Esophagus (tissue), 2 donors: Measurements from ENCODE around the gene CD68. TPM values are rescaled to one million over a fixed set of nuclear protein-coding genes. Genes with fewer than 3 reads are reported as not detected.

ENCODE experiments used
- H3K27ac ChIP-seq, 2 donors: one replicate each; pipeline ENCODE4 v1.5.1; 2013; ENCODE audit warnings: low read depth in 2 of 2, mild to moderate bottlenecking in 2 of 2, inconsistent platforms in 1 of 2, low read length in 1 of 2, moderate library complexity in 1 of 2
- H3K27me3 ChIP-seq, 2 donors: one replicate each; pipeline ENCODE4 v1.6.1; 2013; ENCODE audit warnings: low read length in 2 of 2, control low read depth in 1 of 2, mild to moderate bottlenecking in 1 of 2; ENCODE audit not compliant: insufficient read depth in 2 of 2, control insufficient read depth in 1 of 2
- H3K36me3 ChIP-seq, 2 donors: one replicate each; pipeline ENCODE4 v1.6.1; 2013; ENCODE audit warnings: low read length in 1 of 2; ENCODE audit not compliant: control insufficient read depth in 2 of 2, insufficient read depth in 2 of 2
- H3K4me1 ChIP-seq, 2 donors: one replicate each; pipeline ENCODE4 v1.6.1; 2013; ENCODE audit warnings: low read length in 1 of 2; ENCODE audit not compliant: control insufficient read depth in 2 of 2, insufficient read depth in 2 of 2
- H3K4me3 ChIP-seq, 2 donors: one replicate each; pipeline ENCODE4 v1.5.1; 2013; ENCODE audit warnings: low read length in 2 of 2, mild to moderate bottlenecking in 2 of 2, low read depth in 1 of 2, moderate library complexity in 1 of 2
- H3K9me3 ChIP-seq, 2 donors: one replicate each; pipeline ENCODE4 v1.6.1; 2013; ENCODE audit warnings: mild to moderate bottlenecking in 2 of 2, low read depth in 1 of 2, low read length in 1 of 2, moderate library complexity in 1 of 2; ENCODE audit not compliant: control insufficient read depth in 2 of 2, insufficient read depth in 1 of 2
- WGBS, 2 donors: extraction: QIAGEN DNeasy Blood & Tissue Kit; methylation state at CpG; one replicate each; pipeline ENCODE4 v1.1.7; 2013; 5-methylcytosine and 5-hydroxymethylcytosine counted together
- polyA plus RNA-seq, 2 donors: library from polyadenylated mRNA; stranded (reverse); fragments of 200-250 nt; gene quantifications; one replicate each; pipeline ENCODE4 v1.2.3, GENCODE V29; 2013
- donor health status: healthy with polysubstance abuse.
- donor health status: Bipolar disorder and iron deficiency.

CD68 gene
- polyA plus RNA-seq, 2 donors = 30.5 to 62.4 TPM

DNA sequence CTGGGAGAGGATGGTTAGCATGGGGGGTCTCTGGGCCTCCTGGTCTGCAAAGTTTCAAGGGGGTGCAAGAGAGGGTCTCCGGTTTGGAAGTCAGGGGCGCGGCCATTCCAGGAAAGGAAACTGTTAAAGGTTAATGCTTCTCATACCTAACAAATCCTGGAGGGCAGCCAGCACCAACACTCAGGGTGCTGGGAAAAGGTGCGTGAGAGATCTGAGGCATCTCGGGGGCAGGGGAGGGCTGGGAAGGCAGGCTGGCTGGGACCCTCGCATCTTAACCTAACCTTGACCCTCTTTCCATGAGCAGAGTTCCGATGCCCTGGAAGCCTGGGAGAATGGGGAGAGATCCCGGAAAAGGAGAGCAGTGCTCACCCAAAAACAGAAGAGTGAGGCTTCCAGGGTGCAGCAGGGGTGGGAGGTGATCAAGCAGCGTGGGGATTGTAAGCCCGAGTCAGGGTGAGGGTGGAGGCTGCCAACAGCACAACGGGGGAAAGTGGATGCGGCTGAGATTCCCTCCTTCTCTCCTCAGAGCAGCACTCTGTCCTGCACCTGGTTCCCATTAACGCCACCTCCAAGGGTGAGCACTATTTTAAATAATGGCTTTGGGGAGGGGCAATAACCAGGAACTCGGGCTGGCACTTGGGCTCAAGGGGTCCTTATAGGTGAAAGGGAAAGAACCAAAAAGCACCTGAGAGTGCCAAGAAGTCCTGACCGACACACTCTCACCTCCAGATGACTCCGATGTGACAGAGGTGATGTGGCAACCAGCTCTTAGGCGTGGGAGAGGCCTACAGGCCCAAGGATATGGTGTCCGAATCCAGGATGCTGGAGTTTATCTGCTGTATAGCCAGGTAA lies 19.9 kb upstream of the CD68 start:
- no peak overlapping the region for H3K4me3 ChIP-seq
- H3K9me3 ChIP-seq = no peaks in the 10 kb centered on the region
- H3K4me1 ChIP-seq = peaks cover 8 to 24% of the 10 kb centered on the region in 2 donors
- H3K27ac ChIP-seq = peak overlapping the region; percentile 91 to 98
- H3K36me3 ChIP-seq = peaks cover 0 to 9% of the 10 kb centered on the region in 2 donors
- 48 to 58% methylated on average over 18 of the region's 18 CpGs for WGBS, 2 donors
- no peaks in the 10 kb centered on the region for H3K27me3 ChIP-seq

DNA sequence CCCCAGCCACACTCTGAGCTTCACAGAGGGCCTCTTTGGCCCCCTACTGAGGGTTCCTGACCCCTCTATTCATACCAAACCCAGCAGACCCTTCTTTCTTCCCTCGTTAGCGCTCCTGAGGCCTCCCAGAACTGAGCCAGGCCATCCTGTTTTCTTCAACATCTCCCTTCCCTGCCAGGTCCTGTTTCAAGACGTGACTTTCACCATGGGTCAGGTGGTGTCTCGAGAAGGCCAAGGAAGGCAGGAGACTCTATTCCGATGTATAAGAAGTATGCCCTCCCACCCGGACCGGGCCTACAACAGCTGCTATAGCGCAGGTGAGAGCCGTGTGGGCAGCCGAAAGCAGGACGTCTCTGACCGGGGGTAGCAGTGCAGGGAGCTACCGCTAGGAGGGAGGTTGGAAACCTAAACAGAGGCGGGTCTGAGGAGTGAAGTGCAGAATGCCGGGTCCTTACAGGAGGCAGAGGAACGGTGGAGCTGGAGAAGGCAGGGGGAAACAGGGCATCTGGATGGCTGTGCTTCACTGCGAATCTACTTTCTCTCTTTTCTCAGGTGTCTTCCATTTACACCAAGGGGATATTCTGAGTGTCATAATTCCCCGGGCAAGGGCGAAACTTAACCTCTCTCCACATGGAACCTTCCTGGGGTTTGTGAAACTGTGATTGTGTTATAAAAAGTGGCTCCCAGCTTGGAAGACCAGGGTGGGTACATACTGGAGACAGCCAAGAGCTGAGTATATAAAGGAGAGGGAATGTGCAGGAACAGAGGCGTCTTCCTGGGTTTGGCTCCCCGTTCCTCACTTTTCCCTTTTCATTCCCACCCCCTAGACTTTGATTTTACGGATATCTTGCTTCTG lies 19.0 kb upstream of the CD68 start:
- no peak overlapping the region for H3K4me3 ChIP-seq
- peaks cover 6 to 17% of the 10 kb centered on the region in 2 donors for H3K36me3 ChIP-seq
- peak overlapping the region; percentile 59 to 88 for H3K27ac ChIP-seq
- peaks cover 8 to 24% of the 10 kb centered on the region in 2 donors for H3K4me1 ChIP-seq
- WGBS, 2 donors = 27 to 30% methylated on average over 22 of the region's 22 CpGs
- no peaks in the 10 kb centered on the region for H3K27me3 ChIP-seq
- no peaks in the 10 kb centered on the region for H3K9me3 ChIP-seq

DNA sequence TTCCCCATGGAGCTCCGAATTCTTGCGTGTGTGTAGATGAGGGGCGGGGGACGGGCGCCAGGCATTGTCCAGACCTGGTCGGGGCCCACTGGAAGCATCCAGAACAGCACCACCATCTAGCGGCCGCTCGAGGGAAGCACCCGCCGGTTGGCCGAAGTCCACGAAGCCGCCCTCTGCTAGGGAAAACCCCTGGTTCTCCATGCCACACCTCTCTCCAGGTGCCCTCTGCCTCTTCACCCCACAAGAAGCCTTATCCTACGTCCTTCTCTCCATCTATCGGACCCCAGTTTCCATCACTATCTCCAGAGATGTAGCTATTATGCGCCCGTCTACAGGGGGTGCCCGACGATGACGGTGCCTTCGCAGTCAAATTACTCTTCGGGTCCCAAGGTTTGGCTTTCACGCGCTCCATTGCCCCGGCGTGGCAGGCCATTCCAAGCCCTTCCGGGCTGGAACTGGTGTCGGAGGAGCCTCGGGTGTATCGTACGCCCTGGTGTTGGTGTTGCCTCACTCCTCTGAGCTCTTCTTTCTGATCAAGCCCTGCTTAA lies 18.3 kb upstream of the CD68 start:
- H3K36me3 ChIP-seq = peaks cover 6 to 20% of the 10 kb centered on the region in 2 donors
- 0% methylated on average over 32 of the region's 32 CpGs for WGBS, 2 donors
- peaks cover 8 to 24% of the 10 kb centered on the region in 2 donors for H3K4me1 ChIP-seq
- peak overlapping the region; percentile 72 to 76 for H3K4me3 ChIP-seq
- peak overlapping the region; percentile 88 to 94 for H3K27ac ChIP-seq
- no peaks in the 10 kb centered on the region for H3K9me3 ChIP-seq
- H3K27me3 ChIP-seq = no peaks in the 10 kb centered on the region

DNA sequence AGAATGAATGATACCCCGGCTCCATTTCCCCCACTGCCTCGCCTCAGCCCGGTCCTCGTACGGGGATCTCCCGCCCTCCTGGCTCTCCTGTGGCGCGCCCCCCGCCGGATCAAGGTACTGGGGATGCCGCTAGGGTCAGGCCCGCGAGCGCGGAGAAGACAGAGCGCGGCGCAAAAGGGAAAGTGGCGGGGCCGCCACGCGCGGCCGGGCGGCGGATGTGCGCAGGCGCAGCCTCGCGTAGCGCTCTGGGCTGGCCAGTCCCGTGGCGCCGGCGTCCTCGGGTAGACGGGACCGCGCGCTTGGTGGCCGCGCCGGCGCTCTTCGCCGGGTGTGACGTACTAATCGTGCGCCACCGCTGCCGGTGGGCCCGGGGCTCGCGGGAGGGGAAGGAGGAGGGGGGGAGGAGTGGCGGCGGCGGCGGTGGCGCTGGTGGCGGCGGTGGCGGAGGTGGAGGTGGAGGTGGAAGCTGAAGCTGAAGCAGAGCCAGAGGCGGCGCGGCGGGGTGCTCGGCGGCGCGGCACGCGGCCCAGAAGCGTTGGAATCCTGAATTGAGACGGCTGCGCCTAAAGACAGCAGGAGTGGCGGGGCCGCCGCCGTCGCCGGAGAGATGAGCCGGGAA lies 17.7 kb upstream of the CD68 start, which contains the start of gene SENP3:
TSS of gene SENP3 (plus strand) at position 331 of the 619 bp plus-strand sequence. CDS start 1,158 bp downstream, outside the sequence.
- Histone ChIP-seq H3K27ac (peak within 1 kb of the TSS; percentile 88 to 94), H3K4me3 (peak within 1 kb of the TSS; percentile 72 to 76), H3K27me3 (no peaks in the 10 kb centered on the region), H3K36me3 (peaks cover 6 to 20% of the 10 kb centered on the region in 2 donors), H3K9me3 (no peaks in the 10 kb centered on the region), H3K4me1 (peaks cover 8 to 24% of the 10 kb centered on the region in 2 donors)
- WGBS, 2 donors = 0 to 1% methylated on average over 54 to 82 of the region's 82 CpGs

DNA sequence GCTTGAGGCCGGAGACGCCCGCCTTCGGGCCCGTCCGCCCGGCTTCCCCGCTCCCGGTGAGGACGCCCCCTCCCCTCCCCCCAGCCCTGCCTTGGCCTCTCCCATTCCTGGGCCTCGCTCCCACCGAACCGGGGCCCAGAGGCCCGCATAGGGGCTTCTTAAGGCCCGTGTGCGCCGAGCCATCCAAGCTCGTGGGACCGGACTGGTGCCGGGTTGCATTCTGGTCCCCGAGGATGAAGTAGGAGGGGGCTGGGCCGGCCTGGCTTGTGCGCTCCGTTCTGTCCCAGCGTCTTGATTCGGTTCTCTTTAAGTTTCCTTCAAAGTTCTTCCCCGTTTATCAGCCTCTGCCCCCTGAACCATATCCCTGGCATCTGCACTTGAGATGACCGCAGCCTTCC lies 17.2 kb upstream of the CD68 start:
- H3K4me1 ChIP-seq = peaks cover 8 to 24% of the 10 kb centered on the region in 2 donors

DNA sequence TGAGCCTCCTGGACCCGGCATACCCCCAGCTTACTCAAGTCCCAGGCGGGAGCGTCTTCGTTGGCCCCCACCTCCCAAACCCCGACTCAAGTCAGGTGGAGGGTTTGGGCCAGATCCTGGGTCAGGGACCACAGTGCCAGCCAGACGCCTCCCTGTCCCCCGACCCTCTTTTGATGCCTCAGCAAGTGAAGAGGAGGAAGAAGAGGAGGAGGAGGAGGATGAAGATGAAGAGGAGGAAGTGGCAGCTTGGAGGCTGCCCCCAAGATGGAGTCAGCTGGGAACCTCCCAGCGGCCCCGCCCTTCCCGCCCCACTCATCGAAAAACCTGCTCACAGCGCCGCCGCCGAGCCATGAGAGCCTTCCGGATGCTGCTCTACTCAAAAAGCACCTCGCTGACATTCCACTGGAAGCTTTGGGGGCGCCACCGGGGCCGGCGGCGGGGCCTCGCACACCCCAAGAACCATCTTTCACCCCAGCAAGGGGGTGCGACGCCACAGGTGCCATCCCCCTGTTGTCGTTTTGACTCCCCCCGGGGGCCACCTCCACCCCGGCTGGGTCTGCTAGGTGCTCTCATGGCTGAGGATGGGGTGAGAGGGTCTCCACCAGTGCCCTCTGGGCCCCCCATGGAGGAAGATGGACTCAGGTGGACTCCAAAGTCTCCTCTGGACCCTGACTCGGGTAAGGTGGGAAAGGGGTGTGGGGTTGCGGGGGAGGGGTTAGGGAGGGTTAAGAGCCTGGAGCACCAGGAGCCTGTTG lies 16.1 kb upstream of the CD68 start:
- Histone ChIP-seq H3K27me3 (no peaks in the 10 kb centered on the region), H3K4me3 (no peak overlapping the region), H3K36me3 (peaks cover 6 to 20% of the 10 kb centered on the region in 2 donors), H3K9me3 (no peaks in the 10 kb centered on the region), H3K27ac (no peak overlapping the region), H3K4me1 (peaks cover 7 to 16% of the 10 kb centered on the region in 2 donors)
- 87 to 88% methylated on average over 29 to 30 of the region's 30 CpGs for WGBS, 2 donors

More for the DNA sequence above, 17.2 kb upstream of the CD68 start:
- Histone ChIP-seq H3K27me3 (no peaks in the 10 kb centered on the region), H3K9me3 (no peaks in the 10 kb centered on the region), H3K27ac (peak overlapping the region; percentile 88 to 94), H3K4me3 (peak overlapping the region; percentile 72 to 76), H3K36me3 (peaks cover 6 to 20% of the 10 kb centered on the region in 2 donors)
- WGBS, 2 donors = 0 to 1% methylated on average over 21 to 28 of the region's 28 CpGs

DNA sequence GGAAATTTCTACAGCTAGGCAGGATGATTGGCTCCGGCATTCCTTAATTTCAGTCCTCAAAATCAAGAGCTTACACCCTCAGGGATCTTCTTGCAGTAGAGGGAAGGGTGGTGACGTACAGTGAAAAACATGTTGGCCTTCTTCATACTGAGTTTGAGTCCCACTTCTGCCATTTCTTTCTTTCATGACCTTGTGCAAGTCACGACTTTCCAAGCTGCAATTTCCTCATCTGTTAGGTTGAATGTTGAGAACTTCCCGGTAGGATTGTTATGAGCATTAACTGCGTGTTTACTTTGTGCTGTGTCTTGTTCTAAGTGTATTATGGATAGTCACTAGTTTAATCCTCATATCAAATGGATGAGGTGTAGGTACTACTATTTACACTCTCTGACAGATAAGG lies 9.9 kb upstream of the CD68 start:
- no peak overlapping the region for H3K4me3 ChIP-seq
- no peaks in the 10 kb centered on the region for H3K27me3 ChIP-seq
- H3K27ac ChIP-seq = no peak overlapping the region
- no peaks in the 10 kb centered on the region for H3K9me3 ChIP-seq
- WGBS, 2 donors = 82 to 87% methylated on average over 5 of the region's 5 CpGs
- H3K36me3 ChIP-seq = peaks cover 13 to 25% of the 10 kb centered on the region in 2 donors
- peaks cover 0 to 2% of the 10 kb centered on the region in 2 donors for H3K4me1 ChIP-seq

DNA sequence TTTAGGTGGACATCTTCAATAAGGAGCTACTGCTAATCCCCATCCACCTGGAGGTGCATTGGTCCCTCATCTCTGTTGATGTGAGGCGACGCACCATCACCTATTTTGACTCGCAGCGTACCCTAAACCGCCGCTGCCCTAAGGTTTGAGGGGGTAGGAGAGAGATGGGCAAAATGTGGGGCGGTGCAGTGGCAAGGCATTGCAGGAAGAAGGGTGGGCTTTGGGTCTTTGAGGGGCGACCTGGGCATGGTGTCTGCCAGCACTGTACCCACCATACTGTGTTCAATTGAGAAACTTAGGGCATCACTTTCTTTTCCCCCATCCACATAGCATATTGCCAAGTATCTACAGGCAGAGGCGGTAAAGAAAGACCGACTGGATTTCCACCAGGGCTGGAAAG lies 9.1 kb upstream of the CD68 start:
- Histone ChIP-seq H3K4me3 (no peak overlapping the region), H3K27me3 (no peaks in the 10 kb centered on the region), H3K36me3 (peaks cover 11 to 23% of the 10 kb centered on the region in 2 donors), H3K4me1 (peaks cover 0 to 3% of the 10 kb centered on the region in 2 donors), H3K9me3 (no peaks in the 10 kb centered on the region), H3K27ac (no peak overlapping the region)
- 92 to 94% methylated on average over 10 of the region's 10 CpGs for WGBS, 2 donors
